Measurements from ENCODE around the gene SH3BP1. TPM values are rescaled to one million over a fixed set of nuclear protein-coding genes. Genes with fewer than 3 reads are reported as not detected.

Gene SH3BP1
- polyA plus RNA-seq, 2 of the 4 experiments (the other 2 are of a cell fraction) = 1.8 to 2.7 TPM

GRCh38 chr22:37636186-37636948, 3.1 kb upstream of the SH3BP1 start (continued):
- TF ChIP-seq MYC (IDR thresholded peaks at IDR 0.05; ENCODE audit: borderline replicate concordance, low read length) = no peak
- TF ChIP-seq ZSCAN20 (CRISPR knock-in tag; IDR thresholded peaks at IDR 0.05) = no peak
- no peak for TF ChIP-seq KDM1A (IDR thresholded peaks at IDR 0.05; ENCODE audit: low read depth)
- no peak for TF ChIP-seq EHF (CRISPR knock-in tag; IDR thresholded peaks at IDR 0.05)

DNA sequence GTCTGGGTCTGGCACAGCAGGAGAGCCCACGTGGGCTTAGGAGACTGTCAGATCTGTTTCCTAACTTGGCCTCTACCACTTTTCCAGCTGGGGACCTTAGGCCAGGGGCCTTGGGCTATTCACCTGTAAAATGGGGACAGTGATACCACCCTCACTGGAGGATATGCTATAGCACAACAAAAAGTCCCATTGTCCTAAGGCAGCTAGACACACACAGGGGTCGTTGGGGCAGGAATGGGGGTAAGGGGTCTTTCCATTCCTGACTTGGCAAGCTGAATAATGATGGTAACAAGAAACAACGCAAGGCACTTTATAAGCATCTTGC, 2.6 kb upstream of the SH3BP1 start:
- no peak for TF ChIP-seq CHD4 (IDR thresholded peaks at IDR 0.05; ENCODE audit: borderline replicate concordance)
- TF ChIP-seq POLR2A (IDR thresholded peaks at IDR 0.05; ENCODE audit: low read length) = no peak
- TF ChIP-seq BHLHE40 (IDR thresholded peaks at IDR 0.05; ENCODE audit: low read depth, low read length) = no peak
- no peak for TF ChIP-seq TFCP2L1 (CRISPR knock-in tag; IDR thresholded peaks at IDR 0.05)
- no peak for TF ChIP-seq ZSCAN20 (CRISPR knock-in tag; IDR thresholded peaks at IDR 0.05)
- no peak for TF ChIP-seq FOSL2 (IDR thresholded peaks at IDR 0.05)
- TF ChIP-seq FOSL2 (CRISPR knock-in tag; IDR thresholded peaks at IDR 0.05) = no peak
- no peak for TF ChIP-seq ZNF302 (CRISPR knock-in tag; IDR thresholded peaks at IDR 0.05)
- TF ChIP-seq CHD2 (IDR thresholded peaks at IDR 0.05; ENCODE audit: low read length, partially characterized antibody) = no peak
- TF ChIP-seq RARB (CRISPR knock-in tag; IDR thresholded peaks at IDR 0.05) = no peak
- no peak for TF ChIP-seq KDM5A (IDR thresholded peaks at IDR 0.05)
- no peak for TF ChIP-seq ZFP36 (IDR thresholded peaks at IDR 0.05; ENCODE audit: borderline replicate concordance, partially characterized antibody)
- TF ChIP-seq NPAS2 (CRISPR knock-in tag; IDR thresholded peaks at IDR 0.05; ENCODE audit: borderline replicate concordance) = no peak
- no peak for DNase-seq (ENCODE audit: low read depth in 1 of 2, low spot score in 1 of 2)
- 61% methylated on average over 3 of the region's 3 CpGs for WGBS (ENCODE audit: missing lambda C conversion rate)
- no peak overlapping the region for H3K4me2 ChIP-seq
- no peak overlapping the region for H3K4me3 ChIP-seq
- no peaks in the 10 kb centered on the region for H3K9me3 ChIP-seq
- ChIA-PET CTCF (interaction anchor here (0.8 to 2.0 kb wide), 7 partner anchors 9 to 155 kb away, joined by 3 to 10 read pairs (median 4); partner anchors contain the start of gene PDXP), POLR2A (interaction anchor here (1.3 kb wide), 1 partner anchor 28 kb away, joined by 3 read pairs; the partner anchor contains the start of gene GGA1)
- H3K4me1 ChIP-seq = peaks cover 10% of the 10 kb centered on the region; the same call in 2 of the 3 replicates
- H3K27ac ChIP-seq = no peak overlapping the region
- no peak for FAIRE-seq
- no peak for ATAC-seq

GRCh38 chr22:37638391-37639069, 939 bp upstream of the SH3BP1 start:
- ChIA-PET POLR2A (no interaction called here), CTCF (interaction anchor here (0.6 to 7.1 kb wide), 6 partner anchors 8 to 355 kb away, joined by 3 to 129 read pairs (median 4); partner anchors contain the start of genes GGA1 and PDXP)
- peak overlapping the region; percentile 82; the same call in 2 of the 3 replicates for H3K4me2 ChIP-seq
- no peaks in the 10 kb centered on the region for H3K9me3 ChIP-seq
- ATAC-seq (peak in 1 of 2 experiments; percentile 7; a peak in 2 of 6 replicates), DNase-seq (ENCODE audit: low read depth in 1 of 2, low spot score in 1 of 2) (no peak), FAIRE-seq (no peak)
- peaks cover 10% of the 10 kb centered on the region; the same call in 2 of the 3 replicates for H3K4me1 ChIP-seq
- H3K4me3 ChIP-seq = no peak overlapping the region
- 81% methylated on average over 10 of the region's 11 CpGs for WGBS (ENCODE audit: missing lambda C conversion rate)
- TF ChIP-seq ZNF302 (CRISPR knock-in tag; IDR thresholded peaks at IDR 0.05) (no peak), SREBF2 (IDR thresholded peaks at IDR 0.05) (no peak), MYC (IDR thresholded peaks at IDR 0.05; ENCODE audit: borderline replicate concordance, low read length) (no peak), MAFK (IDR thresholded peaks at IDR 0.05; ENCODE audit: partially characterized antibody) (no peak), TP53 (CRISPR knock-in tag; IDR thresholded peaks at IDR 0.05) (no peak)
- peak overlapping the region in 1 of 2 experiments; percentile 93; a peak in 1 of 6 replicates for H3K27ac ChIP-seq

- DNase-seq (ENCODE audit: low read depth in 1 of 2, low spot score in 1 of 2) (no peak), FAIRE-seq (no peak), ATAC-seq (no peak)
- ChIA-PET POLR2A (no interaction called here), CTCF (interaction anchor here (0.6 to 7.1 kb wide), 6 partner anchors 10 to 152 kb away, joined by 3 to 152 read pairs (median 54); partner anchors contain the start of genes LGALS1 and PDXP)
- Histone ChIP-seq H3K4me2 (peak overlapping the region; percentile 82), H3K4me3 (peak overlapping the region; percentile 58), H3K27ac (peak overlapping the region; percentile 62 to 93), H3K4me1 (peaks cover 10% of the 10 kb centered on the region; the same call in 2 of the 3 replicates), H3K9me3 (no peaks in the 10 kb centered on the region)
- 24% methylated on average over 8 of the region's 27 CpGs for WGBS (ENCODE audit: missing lambda C conversion rate)
- TF ChIP-seq HES2 (IDR thresholded peaks at IDR 0.05) = no peak
- TF ChIP-seq ZSCAN20 (CRISPR knock-in tag; IDR thresholded peaks at IDR 0.05) = no peak
- peak; percentile 63; the same call in 1 of the 2 replicates for TF ChIP-seq KDM1A (IDR thresholded peaks at IDR 0.05; ENCODE audit: low read depth)
- TF ChIP-seq REST (IDR thresholded peaks at IDR 0.05) = no peak
Observed at GRCh38 chr22:37639771-37640590, 512 bp downstream of the SH3BP1 start.
